Liver (tissue), 3 donors: Measurements from ENCODE around the gene DMD.
"Not testable (repeated sequence)": the region's sequence is repeated elsewhere in the genome, so short reads cannot be mapped to it uniquely, and the experiment has no call there.

Experiments
- CTCF ChIP-seq: fragments of 150-350 bp; IDR thresholded peaks from 2 replicates; pipeline ENCODE4 v1.5.1; 2017; ENCODE audit warnings: improper control_type of control experiment, low read depth, low read length; ENCODE audit not compliant: missing input control
- EGR1 ChIP-seq, 2 donors: IDR thresholded peaks; 2 replicates each; pipeline ENCODE4 v1.6.1; 2016 to 2018; ENCODE audit warnings: antibody characterized with exemption in 2 of 2, low read depth in 2 of 2
- FOXA1 ChIP-seq: IDR thresholded peaks from 2 replicates; pipeline ENCODE4 v1.6.1; 2016; ENCODE audit warnings: antibody characterized with exemption
- JUND ChIP-seq, 2 donors: IDR thresholded peaks; 2 replicates each; pipeline ENCODE4 v1.6.1; 2016; ENCODE audit warnings: antibody characterized with exemption in 2 of 2
- RAD21 ChIP-seq, 2 donors: IDR thresholded peaks; 2 replicates each; pipeline ENCODE4 v1.6.1; 2016; ENCODE audit warnings: antibody characterized with exemption in 2 of 2, mild to moderate bottlenecking in 2 of 2
- REST ChIP-seq: IDR thresholded peaks from 2 replicates; pipeline ENCODE4 v1.6.1; 2016; ENCODE audit warnings: antibody characterized with exemption, mild to moderate bottlenecking
- RXRA ChIP-seq, 2 donors: IDR thresholded peaks; 2 replicates each; pipeline ENCODE4 v1.6.1; 2017 to 2018; ENCODE audit warnings: antibody characterized with exemption in 2 of 2, mild to moderate bottlenecking in 1 of 2
- YY1 ChIP-seq: IDR thresholded peaks from 2 replicates; pipeline ENCODE4 v1.6.1; 2016; ENCODE audit warnings: antibody characterized with exemption, mild to moderate bottlenecking
- ZBTB33 ChIP-seq: IDR thresholded peaks from 2 replicates; pipeline ENCODE4 v1.6.1; 2016; ENCODE audit warnings: antibody characterized with exemption
- TF ChIP-seq, protein P1 (sequence below): IDR thresholded peaks from 2 replicates; pipeline ENCODE4 v1.6.1; 2016; ENCODE audit warnings: antibody characterized with exemption
- donor health status: healthy.
- donor health status: healthy.

- not testable (repeated sequence) for TF ChIP-seq CTCF; RAD21 (IDR thresholded peaks at IDR 0.05); RXRA (IDR thresholded peaks at IDR 0.05); ZBTB33; JUND (IDR thresholded peaks at IDR 0.05); EGR1 (IDR thresholded peaks at IDR 0.05; ENCODE audit: low read depth in 2 of 2); FOXA1; YY1; REST
- TF ChIP-seq, protein P1, sequence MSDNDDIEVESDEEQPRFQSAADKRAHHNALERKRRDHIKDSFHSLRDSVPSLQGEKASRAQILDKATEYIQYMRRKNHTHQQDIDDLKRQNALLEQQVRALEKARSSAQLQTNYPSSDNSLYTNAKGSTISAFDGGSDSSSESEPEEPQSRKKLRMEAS: not testable (repeated sequence)
Measured at GRCh38 chrX:31378973-31379372, 1832.4 kb downstream of the DMD start.
